RPMI7951 (cell line): ENCODE data around the gene ACY1. TPM values are rescaled to one million over a fixed set of nuclear protein-coding genes. Genes with fewer than 3 reads are reported as not detected.
"Not testable (repeated sequence)": the region's sequence is repeated elsewhere in the genome, so short reads cannot be mapped to it uniquely, and the experiment has no call there.

Experiments
- DNase-seq: peaks from one replicate; pipeline ENCODE4 v3.0.0-alpha.2; 2012; ENCODE audit warnings: low read depth
- total RNA-seq: library from RNA; depleted of rRNA; stranded (reverse); fragments of >200 nt; shearing (Covaris generic); gene quantifications from 2 replicates; pipeline ENCODE4 v1.2.3, GENCODE V29; 2014; rRNA removed

ACY1 gene
- total RNA-seq, 1 experiment from 2014 or later, result 50.0 TPM

- no peak for DNase-seq
Observed at GRCh38 chr3:52024765-52025452, 41.6 kb downstream of the ACY1 start.

- peak; percentile 24 for DNase-seq
Observed at GRCh38 chr3:52025453-52025852, 42.1 kb downstream of the ACY1 start.

DNA sequence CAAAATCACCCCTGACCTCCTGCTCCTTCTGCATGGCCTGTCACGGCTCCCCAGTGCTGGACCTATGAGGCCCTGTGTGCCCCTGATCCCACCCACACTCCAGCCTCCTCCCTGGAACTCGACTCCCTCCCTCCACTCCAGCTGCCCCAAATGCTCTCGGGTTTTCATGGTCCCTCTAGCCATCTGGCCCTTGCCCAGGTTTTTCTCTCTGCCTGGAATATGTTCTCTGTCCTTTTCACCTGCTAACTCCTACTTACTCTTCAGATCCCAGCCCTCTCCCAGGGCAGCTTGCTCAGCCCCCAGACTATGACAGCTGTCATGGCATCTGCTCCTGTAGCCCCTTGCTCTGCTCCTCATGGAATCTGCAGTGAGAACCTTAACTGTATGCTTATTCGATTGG is 42.7 kb downstream of the ACY1 start:
- DNase-seq, result no peak

DNA sequence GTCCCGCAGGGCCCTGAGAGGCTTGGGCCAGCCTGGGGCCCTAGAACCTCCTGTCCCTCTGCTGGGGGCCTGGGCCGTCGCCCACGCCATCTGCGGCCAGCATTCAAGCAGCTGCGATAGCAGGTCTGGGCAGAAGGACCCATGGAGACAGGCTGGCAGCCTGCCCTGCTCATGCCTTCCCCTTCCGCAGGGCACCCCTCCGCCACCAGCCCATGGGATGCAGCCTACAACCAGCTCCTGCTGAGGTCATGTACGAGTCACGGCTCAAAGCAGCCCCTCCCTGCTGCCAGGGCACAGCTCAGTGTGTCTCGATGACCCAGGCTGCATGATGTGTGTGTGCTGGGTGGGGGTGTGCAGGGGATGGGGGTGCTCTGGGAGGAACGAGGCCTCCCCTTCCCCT is 45.2 kb downstream of the ACY1 start:
- DNase-seq, result peak; percentile 29

- DNase-seq, result peak; percentile 35
Observed at GRCh38 chr3:52029053-52029452, 45.7 kb downstream of the ACY1 start.

DNA sequence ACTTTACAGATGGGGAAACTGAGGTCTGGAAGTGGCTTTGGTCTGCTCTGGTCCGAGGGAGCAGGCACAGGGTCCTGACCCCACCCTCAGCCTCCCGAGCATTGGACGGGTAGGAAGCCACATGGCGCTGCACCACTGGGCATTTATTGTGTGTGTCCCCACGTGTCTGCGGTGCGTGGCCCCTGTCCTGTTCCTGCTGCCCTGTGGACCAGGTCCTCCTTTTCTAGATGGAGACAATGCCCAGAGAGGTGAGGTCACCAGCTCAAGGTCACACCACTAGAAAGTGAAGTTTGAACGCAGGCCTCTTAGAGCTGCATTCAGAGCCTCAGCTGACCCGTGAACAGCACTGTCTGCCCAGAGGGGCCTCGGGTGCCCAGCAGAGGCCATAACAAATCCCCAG is 46.2 kb downstream of the ACY1 start:
- DNase-seq, result no peak

- no peak for DNase-seq
Observed at GRCh38 chr3:52030714-52031310, 47.5 kb downstream of the ACY1 start.

- DNase-seq, result no peak
Observed at GRCh38 chr3:52031896-52032295, 48.6 kb downstream of the ACY1 start.

DNA sequence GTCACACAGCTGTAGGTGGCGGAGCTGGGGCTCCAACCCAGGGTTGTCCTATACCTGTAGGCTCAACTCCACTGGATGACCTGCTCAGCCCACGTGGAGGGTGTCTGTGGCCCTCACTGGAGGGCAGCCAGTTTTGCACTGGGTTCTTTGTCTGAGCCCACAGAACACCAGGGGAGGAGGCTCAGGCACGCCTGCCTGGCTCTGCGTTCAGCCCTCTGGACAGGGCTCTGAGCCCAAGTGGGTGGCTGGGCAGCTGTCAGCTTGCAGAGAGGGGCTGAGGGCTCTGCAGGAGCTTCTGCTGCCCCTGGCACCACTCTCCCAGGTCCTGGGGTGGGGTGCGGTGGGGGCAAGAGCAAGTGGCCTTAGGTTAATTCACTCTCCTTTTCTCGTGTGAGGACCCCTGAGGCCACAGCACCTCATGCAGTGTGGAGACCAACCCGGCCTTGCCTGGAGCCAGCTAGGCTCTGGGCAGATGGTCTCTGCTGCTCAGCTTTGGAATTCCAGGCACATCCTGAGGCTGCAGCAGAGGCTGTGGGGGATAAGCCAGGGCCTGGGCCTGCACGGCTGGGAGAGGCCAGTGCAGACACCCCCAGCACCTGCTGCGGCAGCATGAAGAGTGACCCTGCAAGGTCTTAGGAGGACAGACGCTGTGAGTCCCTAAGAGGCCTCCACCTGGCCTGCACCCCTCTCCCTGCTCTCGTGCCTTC is 49.5 kb downstream of the ACY1 start:
- DNase-seq, result no peak

- DNase-seq, result not testable (repeated sequence)
Observed at GRCh38 chr3:52033748-52034147, 50.4 kb downstream of the ACY1 start.

DNA sequence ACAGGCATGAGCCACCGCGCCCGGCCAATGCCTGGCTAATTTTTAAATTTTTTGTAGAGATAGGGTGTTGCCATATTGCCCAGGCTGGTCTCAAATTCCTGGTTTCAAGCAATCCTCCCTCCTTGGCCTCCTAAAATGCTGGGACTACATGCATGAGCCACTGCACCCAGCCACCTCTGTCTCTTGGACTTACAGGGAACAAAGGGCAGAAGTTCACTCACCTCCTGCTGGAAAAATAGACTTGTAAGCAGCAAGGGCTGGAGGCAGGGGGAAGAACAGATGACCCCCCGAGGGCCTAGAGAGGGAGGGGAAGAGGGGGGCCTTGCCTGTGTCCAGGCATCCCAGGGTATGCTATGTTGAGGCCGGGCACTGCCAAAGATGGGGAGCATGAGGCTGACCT is 50.9 kb downstream of the ACY1 start:
- DNase-seq, result no peak

DNA sequence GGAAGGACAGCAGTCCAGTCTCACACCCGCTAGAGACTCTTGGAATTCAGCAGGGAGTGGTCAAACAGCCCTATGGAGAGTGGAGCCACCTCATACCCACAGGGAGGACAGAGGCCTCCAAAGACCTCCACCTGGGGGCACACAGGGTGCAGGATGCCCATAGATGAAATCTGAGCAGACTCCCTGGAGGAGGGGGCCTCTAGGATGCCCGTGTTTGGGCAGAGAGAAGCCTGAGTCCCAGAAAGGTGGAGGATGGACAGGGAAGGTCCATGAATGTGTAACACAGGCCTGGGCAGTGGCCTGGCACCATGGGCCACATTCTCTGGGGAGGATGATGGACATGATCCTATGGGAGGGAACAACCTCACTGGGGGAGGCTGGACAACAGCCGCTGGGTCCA is 51.3 kb downstream of the ACY1 start:
- no peak for DNase-seq

GRCh38 chr3:52036222-52036694 is 52.9 kb downstream of the ACY1 start:
- DNase-seq, result no peak

GRCh38 chr3:52036829-52037228 is 53.5 kb downstream of the ACY1 start:
- DNase-seq, result no peak

GRCh38 chr3:52037291-52037690 is 54.0 kb downstream of the ACY1 start:
- no peak for DNase-seq

DNA sequence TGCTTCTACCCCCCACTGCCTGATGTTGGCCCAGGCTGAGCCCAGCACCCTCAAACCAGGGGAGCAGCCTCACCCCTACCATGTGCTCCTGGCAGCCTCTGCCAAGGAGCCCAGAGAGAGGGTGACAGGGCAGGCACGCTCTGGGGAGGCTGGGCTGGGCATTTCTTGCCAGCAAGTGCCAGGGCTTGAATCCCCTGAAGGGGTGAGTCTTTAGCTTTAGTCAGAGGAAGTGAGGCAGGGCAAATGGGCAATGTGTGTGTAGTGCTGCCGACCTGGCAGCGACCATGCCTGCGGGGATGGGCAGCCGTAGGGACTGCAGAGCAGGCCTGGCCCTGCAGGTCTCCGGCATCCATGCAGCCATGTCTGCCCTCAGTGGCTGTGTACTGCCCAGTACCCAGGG is 54.9 kb downstream of the ACY1 start:
- no peak for DNase-seq

Other genes starting within 250 kb of the ACY1 start
- gene IQCF6, start 204.3 kb upstream of the ACY1 start, total RNA-seq, result not detected in 2 replicates
- not detected in 2 replicates for gene IQCF2, start 121.9 kb upstream of the ACY1 start, total RNA-seq
- gene IQCF5, start 107.9 kb upstream of the ACY1 start, total RNA-seq, result not detected in 2 replicates
- not detected in 2 replicates for gene IQCF1, start 80.2 kb upstream of the ACY1 start, total RNA-seq
- gene RRP9, start 41.6 kb upstream of the ACY1 start, total RNA-seq, result 29.0 and 37.6 TPM in 2 replicates
- gene PARP3, start 41.2 kb upstream of the ACY1 start, total RNA-seq, result 31.4 and 34.0 TPM in 2 replicates
- not detected in 2 replicates for gene GPR62, start 28.2 kb upstream of the ACY1 start, total RNA-seq
- gene PCBP4, start 16.1 kb upstream of the ACY1 start, total RNA-seq, result 65.7 and 72.5 TPM in 2 replicates
- gene ABHD14B, start 9.5 kb upstream of the ACY1 start, total RNA-seq, result 36.8 and 37.5 TPM in 2 replicates
- gene ABHD14A, start 8.5 kb upstream of the ACY1 start, total RNA-seq, result 21.9 and 29.1 TPM in 2 replicates
- gene RPL29, start 12.4 kb downstream of the ACY1 start, total RNA-seq, result 1,313 and 1,434 TPM in 2 replicates
- 16.9 and 18.5 TPM in 2 replicates for gene DUSP7, start 73.0 kb downstream of the ACY1 start, total RNA-seq
- gene POC1A, start 170.9 kb downstream of the ACY1 start, total RNA-seq, result 20.4 and 21.4 TPM in 2 replicates
- 32.0 and 37.6 TPM in 2 replicates for gene ALAS1, start 214.6 kb downstream of the ACY1 start, total RNA-seq
- gene TLR9, start 242.1 kb downstream of the ACY1 start, total RNA-seq, result not detected in 2 replicates